Activated CD4-positive, alpha-beta T cell treated with anti-CD3 and anti-CD28 coated beads for 1 hour (primary cell): ENCODE data around the gene NLRP4.

Source experiments
- DNase-seq: peaks from one replicate; pipeline ENCODE4 v3.0.0-alpha.2; 2020

NLRP4 gene

DNA sequence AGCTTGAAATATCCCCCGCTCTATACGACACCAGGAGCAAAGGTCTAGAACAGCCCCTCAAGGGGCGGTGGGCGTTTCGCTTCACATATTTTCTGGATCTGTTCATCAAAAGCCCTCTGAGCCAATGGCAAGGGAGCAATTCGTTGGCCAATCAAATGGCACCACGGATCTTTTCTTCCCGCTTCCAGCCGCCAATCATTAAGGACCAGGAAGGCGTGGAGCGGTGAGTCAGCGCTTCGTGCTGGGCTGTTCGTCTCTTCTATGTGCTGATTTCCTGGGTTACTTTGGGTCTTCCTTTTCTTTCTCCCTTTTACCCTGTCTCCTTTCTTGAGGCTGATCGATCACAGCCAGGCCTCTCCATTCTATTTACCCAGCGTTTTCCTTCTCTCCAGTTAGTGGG, at the start of gene NLRP4:
Gene NLRP4 (plus strand): TSS at position 201 of the 400 bp plus-strand sequence. CDS start 15,541 bp downstream, outside the sequence.
- no peak for DNase-seq

DNA sequence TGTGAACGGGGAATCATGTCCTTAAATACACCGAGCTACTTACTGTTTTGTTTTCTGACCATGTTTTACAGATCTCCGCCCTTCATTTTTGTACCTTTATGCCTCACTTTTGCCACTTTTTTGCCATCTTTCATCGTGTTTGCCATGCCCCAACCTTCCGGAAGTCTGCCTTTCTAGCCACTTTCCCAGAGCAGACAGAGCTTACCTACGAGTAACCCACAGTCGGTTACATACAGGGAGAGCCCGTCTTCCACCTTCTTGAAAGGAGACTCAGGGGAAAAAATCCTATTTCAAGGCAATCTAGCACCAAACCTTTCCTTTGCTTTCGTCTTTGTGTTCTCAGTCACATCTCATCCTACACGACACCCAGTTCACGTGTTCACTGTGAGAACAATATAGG, 41.3 kb upstream of the NLRP4 start:
- DNase-seq: no peak

DNA sequence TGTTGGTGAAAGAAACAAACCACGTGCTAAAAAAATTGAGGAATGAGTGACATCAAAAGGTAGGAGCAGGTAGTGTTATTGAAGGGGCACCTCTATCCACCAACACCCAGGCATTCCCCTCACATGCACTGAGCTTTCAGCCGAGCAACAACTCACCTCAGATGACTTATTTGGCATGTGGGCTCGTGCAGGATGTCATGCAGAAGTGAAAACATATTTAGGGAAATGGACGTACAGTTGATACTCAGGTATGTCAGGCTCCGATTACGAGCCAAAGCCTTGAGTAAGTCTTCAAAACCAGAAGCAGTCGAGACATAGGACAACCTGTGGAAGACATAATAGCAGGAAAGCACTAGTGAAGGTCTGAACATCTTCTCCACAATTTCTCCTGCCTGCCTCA, 34.9 kb upstream of the NLRP4 start:
- DNase-seq: no peak

DNA sequence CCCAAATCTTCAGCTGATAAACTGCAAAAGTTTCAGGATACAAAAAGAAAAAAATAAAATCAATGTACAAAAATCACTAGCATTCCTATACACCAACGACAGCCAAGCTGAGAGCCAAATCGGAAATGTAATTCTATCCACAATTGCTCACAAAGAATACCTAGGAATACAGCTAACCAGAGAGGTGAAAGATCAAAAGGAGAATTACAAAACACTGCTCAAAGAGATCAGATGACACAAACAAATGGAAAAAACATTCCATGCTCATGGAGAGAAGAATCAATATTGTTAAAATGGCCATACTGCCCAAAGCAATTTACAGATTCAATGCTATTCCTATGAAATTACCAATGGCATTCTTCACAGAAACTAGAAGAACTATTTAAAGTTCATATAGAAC, 34.1 kb upstream of the NLRP4 start:
- DNase-seq: no peak

GRCh38 chr19:55809381-55810058, 26.8 kb upstream of the NLRP4 start:
- DNase-seq: no peak

- no peak for DNase-seq
Observed at GRCh38 chr19:55811340-55811739, 25.0 kb upstream of the NLRP4 start.

DNA sequence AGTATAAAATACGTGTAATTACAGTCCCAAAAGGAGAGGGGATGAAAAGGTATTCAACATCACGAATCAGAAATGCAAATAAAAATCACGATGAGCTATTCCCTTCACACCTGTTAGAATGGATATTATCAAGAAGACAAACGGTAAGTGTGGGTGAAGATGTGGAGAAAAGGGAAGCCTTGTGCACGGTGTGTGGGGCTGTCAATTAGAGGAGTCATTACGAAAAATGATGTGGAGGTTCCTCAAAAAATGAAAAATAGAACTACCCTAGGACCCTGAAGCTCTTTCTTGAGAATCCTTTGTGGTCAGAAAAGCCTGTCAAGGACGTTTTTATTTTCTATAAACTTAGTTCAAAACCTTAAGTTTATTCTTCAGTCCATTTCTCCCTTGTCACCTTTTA, 23.9 kb upstream of the NLRP4 start:
- no peak for DNase-seq

DNA sequence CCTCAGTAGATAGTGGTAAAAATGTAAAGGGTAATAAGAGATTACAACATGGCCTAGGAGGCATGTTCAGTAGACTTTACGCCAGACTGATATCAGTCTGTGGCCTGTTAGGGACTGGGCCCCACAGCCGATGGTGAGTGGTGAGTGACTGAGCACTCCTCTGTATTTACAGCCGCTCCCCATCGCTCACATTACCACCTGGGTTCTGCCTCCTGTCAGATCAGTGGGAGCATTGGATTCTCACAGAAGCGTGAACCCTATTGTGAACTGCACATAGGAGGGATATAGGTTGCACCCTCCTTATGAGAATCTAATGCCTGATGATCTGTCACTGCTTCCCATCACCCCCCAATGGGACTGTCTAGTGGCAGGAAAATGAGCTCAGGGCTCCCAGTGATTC, 22.4 kb upstream of the NLRP4 start:
- DNase-seq: no peak

- no peak for DNase-seq
Observed at GRCh38 chr19:55820037-55820436, 16.3 kb upstream of the NLRP4 start.

DNA sequence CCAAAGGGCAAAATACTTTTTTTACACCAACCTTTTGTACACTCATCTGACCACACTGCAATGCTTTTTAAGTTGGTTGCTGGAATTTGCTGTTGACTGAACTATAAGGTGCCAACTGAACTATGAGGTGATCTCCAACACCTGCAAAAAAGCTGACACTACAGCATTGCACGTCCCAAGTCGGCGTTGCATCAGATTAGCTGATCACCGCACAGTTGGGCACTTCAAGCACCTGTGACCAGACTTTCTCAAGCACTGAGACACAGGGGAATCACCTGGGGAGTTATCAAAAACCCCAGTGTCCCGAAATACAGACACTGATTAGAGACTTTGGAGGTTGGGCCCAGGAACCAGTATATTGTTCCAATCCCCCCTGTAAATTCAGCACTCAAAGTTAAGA, 5.7 kb upstream of the NLRP4 start:
- DNase-seq: no peak

DNA sequence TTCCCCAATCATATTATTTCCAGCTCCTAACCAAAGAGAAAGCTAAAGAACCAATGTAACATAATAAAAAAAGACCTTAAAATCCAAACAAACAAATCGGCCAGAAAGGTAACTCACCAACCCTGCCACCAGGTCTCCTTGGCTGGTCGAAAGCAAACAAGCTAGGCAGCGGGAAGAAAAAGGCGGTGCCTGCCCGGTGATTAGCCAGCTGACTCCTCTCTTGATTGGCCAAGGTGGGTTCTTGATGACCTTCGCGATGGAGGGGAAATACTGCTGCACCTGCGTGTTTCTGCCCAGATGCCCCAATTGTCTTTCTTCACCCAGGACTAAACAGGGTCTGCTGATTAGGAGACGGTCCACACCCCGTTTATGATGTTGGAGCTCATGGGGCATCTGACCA, 4.5 kb upstream of the NLRP4 start, which contains the start of gene NLRP11:
Gene NLRP11 (minus strand): TSS at position 154 of the 400 bp plus-strand sequence. CDS start 13,825 bp downstream, outside the sequence.
- DNase-seq: no peak

- no peak for DNase-seq
Observed at GRCh38 chr19:55832676-55833075, 3.7 kb upstream of the NLRP4 start.

- no peak for DNase-seq
Observed at GRCh38 chr19:55838251-55838650, 1.9 kb downstream of the NLRP4 start.

DNA sequence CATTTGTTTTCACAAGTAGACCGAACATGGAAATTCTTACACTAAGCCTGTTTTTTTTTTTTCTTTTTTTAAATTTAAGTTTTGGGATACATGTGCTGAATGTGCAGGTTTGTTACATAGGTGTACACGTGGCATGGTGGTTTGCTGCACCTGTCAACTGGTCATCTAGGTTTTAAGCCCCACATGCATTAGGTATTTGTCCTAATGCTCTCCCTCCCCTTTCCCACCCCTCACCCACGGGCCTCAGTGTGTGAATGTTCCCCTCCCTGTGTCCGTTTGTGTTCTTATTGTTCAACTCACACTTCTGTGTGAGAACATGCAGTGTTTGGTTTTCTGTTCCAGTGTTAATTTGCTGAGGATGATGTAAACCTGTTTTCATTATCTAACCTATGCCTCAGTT, 2.6 kb downstream of the NLRP4 start:
- no peak for DNase-seq

- no peak for DNase-seq
Observed at GRCh38 chr19:55855160-55855559, 18.8 kb downstream of the NLRP4 start.

GRCh38 chr19:55857149-55857548, 20.8 kb downstream of the NLRP4 start:
- no peak for DNase-seq

DNA sequence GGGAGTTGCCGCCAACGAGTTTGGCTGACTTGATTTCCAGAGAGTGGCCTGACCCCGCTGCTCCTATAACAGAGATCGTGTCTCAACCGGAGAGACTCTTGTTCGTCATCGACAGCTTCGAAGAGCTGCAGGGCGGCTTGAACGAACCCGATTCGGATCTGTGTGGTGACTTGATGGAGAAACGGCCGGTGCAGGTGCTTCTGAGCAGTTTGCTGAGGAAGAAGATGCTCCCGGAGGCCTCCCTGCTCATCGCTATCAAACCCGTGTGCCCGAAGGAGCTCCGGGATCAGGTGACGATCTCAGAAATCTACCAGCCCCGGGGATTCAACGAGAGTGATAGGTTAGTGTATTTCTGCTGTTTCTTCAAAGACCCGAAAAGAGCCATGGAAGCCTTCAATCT, 21.6 kb downstream of the NLRP4 start:
- DNase-seq: no peak

DNA sequence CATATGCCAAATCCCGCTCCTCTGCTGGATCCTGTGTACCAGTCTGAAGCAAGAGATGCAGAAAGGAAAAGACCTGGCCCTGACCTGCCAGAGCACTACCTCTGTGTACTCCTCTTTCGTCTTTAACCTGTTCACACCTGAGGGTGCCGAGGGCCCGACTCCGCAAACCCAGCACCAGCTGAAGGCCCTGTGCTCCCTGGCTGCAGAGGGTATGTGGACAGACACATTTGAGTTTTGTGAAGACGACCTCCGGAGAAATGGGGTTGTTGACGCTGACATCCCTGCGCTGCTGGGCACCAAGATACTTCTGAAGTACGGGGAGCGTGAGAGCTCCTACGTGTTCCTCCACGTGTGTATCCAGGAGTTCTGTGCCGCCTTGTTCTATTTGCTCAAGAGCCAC, 22.1 kb downstream of the NLRP4 start:
- DNase-seq: no peak

DNA sequence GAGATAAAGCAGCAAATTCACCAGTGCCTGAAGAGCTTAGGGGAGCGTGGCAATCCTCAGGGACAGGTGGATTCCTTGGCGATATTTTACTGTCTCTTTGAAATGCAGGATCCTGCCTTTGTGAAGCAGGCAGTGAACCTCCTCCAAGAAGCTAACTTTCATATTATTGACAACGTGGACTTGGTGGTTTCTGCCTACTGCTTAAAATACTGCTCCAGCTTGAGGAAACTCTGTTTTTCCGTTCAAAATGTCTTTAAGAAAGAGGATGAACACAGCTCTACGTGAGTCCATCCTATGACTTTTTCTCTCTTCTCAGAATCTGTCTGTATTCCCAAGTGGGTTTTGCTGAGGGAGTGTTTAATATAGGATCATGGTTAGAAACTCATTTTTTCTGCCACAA, 22.6 kb downstream of the NLRP4 start:
- DNase-seq: no peak

DNA sequence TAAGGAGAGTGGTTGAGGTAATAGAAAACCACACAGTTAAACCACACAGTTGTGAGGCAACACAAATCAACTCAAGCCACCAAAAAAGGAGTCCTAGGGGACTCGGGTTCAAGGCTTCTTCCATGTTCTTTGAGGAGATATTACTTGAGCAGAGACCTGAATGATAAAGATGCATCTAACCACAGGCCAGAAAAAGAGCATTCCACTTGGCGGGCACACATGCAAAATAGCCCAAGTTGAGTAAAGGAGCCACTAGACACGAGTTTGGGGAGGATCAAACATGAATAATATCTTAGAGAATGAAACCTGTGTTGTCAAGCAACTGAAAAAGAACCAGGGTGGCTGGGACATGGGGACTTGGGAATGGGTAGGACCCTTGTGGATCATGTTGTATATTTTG, 30.2 kb downstream of the NLRP4 start:
- no peak for DNase-seq

DNA sequence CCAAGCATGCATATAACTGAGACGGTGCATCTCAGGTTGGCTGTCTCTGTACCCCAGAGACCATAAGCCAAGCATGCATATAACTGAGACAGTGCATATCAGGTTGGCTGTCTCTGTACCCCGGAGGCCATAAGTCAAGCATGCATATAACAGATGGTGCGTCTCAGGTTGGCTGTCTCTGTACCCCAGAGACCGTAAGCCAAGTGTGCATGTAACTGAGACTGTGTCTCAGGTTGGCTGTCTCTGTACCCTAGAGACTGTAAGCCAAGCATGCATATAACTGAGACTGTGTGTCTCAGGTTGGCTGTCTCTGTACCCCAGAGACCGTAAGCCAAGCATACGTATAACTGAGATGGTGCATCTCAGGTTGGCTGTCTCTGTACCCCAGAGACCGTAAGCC, 30.8 kb downstream of the NLRP4 start:
- DNase-seq: no peak

- no peak for DNase-seq
Observed at GRCh38 chr19:55870736-55871135, 34.4 kb downstream of the NLRP4 start.

DNA sequence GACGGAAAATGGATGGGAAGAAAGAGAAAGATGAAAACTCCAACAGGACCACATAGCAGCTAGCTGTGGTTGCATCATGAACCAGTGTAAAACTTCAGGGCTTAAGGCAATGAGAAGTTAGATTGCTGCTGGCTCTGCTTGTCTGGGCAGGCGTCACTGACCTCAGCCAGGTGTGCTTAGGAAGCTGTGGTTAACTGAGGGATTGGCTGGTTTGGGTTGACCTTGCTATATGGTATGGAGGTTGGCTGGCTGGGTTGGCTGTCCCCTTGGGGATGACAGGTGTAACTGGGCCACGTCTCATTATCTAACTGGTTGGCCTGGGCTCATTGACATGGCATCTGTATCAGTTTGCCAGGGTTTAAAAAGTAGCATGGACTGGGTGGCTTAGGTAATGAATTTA, 40.9 kb downstream of the NLRP4 start:
- no peak for DNase-seq

- no peak for DNase-seq
Observed at GRCh38 chr19:55882626-55883025, 46.3 kb downstream of the NLRP4 start.

DNA sequence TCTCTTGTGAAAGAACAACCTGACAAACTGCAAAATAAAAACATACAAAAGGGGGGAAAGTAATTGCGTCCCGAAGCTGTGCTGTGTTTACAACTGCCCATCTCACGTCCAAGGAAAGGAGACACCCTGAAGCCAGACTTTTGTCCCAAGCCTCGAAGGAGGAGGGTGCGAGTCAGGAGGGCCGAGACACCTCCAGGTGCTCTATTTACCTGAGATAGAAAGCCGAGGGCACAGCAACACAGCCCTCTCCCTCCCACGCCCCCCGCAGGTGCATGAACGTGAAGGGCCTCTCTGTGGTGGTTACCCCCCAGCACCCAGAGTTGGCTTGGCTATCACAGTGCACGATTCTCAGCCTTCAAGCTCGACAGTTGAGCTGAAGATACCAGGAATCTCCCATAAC, 62.6 kb downstream of the NLRP4 start:
- no peak for DNase-seq
